Measurements from ENCODE around the gene PI3.

PI3 gene

DNA sequence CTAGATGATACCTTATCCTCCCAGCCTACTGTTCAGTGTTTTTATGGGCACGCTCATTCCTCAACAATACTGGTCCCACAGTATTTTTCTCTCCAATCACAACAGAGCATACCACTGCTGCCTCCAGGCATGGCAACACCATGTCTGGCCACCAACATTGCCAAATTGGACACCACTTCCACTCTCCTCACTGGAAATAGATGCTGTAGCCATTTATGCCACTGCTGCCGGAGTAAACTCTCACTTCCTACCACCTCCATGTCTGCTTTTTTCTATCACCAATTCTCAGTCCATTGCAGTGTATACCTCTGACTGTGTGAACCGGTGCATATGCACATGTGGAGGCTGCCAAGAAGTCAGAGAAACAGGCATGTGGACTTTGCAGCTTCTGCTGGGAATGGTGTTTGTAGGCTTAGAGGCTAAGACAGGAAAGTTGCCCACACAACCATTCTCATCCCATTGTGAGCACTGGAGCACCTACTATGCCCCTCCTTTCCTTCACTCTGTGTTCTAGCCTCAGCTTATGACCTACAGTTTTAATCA is 14.4 kb downstream of the PI3 start:
- TF ChIP-seq CTCF (conservative IDR thresholded peaks at IDR 0.05) = no peak
- H3K27ac ChIP-seq = no peak overlapping the region

GRCh38 chr20:45189861-45190260 is 15.2 kb downstream of the PI3 start:
- H3K27ac ChIP-seq = no peak overlapping the region
- TF ChIP-seq CTCF (conservative IDR thresholded peaks at IDR 0.05) = no peak

- no peak overlapping the region for H3K27ac ChIP-seq
- TF ChIP-seq CTCF (conservative IDR thresholded peaks at IDR 0.05) = no peak
Measured at GRCh38 chr20:45191926-45192325, 17.2 kb downstream of the PI3 start.

DNA sequence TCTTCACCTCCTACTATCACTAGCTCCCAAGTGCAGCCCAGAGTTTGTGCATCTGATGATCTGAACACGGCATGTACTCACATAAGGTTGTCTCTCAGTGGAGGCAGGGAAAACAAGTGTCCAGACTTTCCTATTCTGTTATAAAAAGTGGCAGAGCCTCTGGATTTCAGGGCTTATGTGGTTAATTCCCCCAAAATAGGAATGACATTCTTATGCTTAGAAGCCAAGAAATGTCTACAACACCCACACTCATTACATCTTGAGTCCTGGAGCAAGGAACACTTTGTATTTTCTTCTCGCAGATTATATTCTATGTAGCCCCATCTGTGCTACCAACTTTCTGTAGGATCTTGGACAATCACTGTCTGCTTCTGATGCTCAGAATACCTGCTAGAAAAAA is 18.6 kb downstream of the PI3 start:
- H3K27ac ChIP-seq = no peak overlapping the region
- no peak for TF ChIP-seq CTCF (conservative IDR thresholded peaks at IDR 0.05)

GRCh38 chr20:45206725-45207124 is 32.0 kb downstream of the PI3 start, which contains the start of gene SEMG1:
SEMG1 (plus strand) TSS chr20:45207033; CDS start chr20:45207054, 21 bp downstream.
- H3K27ac ChIP-seq = no peak within 1 kb of the TSS
- no peak for TF ChIP-seq CTCF (conservative IDR thresholded peaks at IDR 0.05)

GRCh38 chr20:45209924-45210323 is 35.2 kb downstream of the PI3 start:
- no peak overlapping the region for H3K27ac ChIP-seq
- no peak for TF ChIP-seq CTCF (conservative IDR thresholded peaks at IDR 0.05)

DNA sequence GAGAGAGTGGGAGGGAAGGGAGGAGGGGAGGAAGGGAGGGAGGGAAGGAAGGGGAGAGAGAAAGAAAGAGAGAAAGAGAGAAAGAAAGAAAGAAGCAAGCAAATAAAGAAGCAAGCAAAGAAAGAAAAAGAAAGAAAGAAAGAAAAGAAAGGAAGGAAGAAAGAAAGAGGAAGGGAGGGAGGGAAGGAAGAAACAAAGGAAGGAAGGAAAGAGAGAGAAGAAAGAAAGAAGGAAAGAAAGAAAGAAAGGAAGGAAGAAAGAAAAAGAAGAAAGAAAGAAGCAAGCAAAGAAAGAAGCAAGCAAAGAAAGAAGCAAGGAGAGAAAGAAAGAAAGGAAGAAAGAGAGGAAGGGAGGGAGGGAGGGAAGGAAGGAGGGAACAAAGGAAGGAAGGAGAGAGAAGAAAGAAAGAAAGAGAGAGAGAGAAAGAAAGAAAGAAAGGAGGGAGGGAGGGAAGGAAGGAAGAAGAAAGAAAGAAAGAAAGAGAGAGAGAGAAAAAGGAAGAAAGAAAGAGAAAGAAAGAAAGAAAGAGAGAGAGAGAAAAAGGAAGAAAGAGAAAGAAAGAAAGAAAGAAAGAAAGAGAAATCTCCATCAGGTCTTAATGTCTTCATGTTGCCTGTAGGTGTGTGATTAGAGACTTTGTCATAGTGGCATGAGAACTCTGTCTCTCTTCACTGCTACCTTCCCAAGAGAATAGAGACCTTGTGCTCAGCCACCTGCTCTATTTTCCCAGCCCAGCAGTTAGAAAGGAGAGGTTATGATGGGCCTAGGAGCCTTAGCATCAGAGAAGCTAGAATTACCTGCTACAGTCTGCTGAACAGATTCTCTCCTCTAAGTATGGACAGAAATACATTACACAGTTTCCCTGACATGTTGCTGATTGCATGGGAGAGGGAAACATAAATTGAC is 37.1 kb downstream of the PI3 start:
- H3K27ac ChIP-seq = no peak overlapping the region
- no peak for TF ChIP-seq CTCF (conservative IDR thresholded peaks at IDR 0.05)

Data from VCaP (cell line).